Activated naive CD4-positive, alpha-beta T cell treated with Interleukin-2 at 50 U/mL for 16 hours (primary cell): ENCODE measurements around the gene IGSF3.
"Not testable (repeated sequence)": the region's sequence is repeated elsewhere in the genome, so short reads cannot be mapped to it uniquely, and the experiment has no call there.

Experiments
- DNase-seq: peaks from one replicate; pipeline ENCODE4 v3.0.0-alpha.2; 2020

The IGSF3 gene

DNA sequence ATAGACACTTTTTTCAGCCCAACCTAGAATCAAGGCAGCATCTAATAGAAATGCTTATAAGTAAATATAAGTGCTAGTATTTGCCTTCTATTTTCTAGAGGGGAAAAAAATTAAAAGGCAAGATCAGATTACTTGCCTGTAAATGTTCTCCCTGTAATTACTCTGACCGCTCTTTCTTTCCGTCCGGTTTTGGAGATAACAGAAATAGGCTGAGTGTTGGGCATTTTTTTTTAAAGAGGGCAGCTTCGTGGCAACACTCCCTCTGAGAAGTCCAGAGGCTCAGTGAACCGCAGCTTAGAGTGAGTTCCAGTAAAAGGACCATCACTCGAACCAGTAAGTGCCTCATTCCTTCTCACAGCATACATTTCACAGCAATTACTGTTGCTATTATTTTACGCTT is 40.6 kb downstream of the IGSF3 start:
- DNase-seq = not testable (repeated sequence)

DNA sequence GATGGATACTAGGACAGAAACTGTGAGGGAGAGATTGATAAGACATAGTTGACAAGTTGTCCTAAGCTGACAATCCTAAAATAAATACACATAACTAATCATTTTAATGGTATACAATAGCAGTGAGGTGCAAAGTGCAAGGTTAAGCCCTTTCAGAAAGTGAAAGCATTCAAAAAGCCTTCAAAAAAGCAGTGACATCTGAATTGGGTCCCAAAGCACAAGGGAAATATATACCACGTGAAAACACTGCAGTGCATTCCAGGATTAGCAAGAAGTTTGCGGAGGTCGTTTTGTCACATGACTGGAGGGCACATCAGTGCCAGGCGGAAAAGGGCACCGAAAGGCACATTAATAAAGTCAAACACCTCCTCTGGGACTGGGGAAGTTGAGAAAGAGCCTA is 42.4 kb downstream of the IGSF3 start:
- DNase-seq = not testable (repeated sequence)

DNA sequence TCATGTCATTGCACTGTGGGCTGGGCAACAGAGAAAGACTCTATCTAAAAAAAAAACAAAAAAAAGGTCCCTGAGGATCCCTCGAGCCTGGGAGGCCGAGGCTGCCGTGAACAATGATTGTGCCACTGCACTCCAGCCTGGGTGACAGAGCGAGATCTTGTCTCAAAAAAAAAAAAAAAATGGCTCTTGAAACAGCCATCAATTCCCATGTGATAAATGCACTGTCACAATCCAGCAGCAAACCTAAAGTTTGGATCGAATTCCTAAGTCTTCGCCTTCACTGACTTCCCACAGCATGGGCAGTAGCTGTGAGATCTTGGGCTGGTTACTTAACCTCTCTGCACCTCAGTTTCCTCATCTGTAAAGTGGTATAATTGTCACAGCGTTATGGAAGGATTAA is 43.5 kb downstream of the IGSF3 start:
- DNase-seq = no peak

DNA sequence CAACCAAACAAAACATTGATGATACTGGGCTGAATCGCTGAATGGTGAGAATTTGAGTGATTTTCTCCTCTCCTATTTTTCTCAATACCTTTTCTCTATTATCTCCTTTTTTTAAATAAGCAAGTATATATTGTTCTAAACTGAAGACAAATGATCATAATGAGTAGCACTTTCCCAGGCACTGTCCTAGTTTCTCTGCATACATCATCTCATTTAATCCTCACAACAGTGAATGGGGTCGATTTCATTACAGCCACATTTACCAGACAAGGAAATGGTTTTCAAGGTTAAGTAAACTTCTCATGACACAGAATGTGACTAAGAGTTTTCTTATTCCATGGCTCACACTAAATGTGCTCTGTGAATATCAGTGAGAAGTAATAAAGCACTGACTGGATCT is 45.0 kb downstream of the IGSF3 start:
- not testable (repeated sequence) for DNase-seq

DNA sequence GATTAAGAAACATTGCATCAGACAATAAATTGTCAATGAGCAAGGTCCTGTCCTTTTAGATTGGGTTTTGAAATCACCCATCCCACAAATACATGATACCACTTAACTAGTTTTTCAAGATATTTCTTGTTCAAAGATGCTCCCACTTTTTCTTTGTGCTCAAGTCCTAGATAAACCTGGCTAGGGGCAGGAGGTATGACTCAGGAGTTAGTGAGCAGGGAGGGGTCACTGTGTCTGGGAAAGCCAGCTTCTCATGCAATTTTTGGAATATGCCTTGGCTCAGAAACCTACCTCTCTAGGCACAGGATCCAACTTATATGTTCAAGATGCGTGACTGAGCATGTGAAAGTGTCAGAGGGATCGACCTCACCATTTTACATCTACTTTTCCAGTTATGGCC is 45.8 kb downstream of the IGSF3 start:
- DNase-seq = not testable (repeated sequence)

DNA sequence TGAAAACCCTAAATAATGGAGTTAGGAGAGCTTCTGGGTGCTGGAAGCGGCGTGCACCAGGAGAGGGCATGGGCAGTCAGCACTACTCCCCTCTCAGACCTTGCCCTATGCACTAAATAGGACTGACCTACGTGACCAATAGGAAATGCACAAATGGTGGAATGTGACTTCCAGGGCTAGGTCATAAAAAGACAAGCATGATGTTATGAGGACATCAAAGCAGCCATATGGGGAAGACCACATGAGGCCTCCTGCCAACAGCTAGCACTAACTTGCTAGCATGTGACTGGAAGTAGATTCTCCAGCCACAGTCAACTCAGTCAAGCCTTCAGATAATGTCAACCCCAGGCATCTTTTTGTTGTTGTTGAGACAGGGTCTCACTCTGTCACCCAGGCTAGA is 47.1 kb downstream of the IGSF3 start:
- not testable (repeated sequence) for DNase-seq

DNA sequence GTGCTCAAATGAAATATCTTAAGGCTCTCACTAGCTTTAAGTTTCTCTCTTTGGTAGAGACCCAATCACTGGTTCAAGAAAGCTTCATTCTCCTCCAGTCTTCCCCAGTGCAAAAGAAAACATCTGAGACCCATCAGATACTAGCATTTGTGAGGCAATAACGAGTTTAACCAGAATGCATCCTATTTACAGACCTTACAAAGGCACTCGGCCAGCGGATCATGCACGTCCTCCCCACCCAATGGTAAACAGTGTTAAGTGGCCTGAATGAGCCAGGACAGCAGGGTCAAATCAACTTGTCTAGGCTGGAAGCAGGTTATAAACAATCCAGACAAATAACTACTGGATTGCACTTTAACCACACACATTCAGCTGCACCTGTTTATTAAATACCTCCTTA is 48.4 kb downstream of the IGSF3 start:
- DNase-seq = not testable (repeated sequence)

DNA sequence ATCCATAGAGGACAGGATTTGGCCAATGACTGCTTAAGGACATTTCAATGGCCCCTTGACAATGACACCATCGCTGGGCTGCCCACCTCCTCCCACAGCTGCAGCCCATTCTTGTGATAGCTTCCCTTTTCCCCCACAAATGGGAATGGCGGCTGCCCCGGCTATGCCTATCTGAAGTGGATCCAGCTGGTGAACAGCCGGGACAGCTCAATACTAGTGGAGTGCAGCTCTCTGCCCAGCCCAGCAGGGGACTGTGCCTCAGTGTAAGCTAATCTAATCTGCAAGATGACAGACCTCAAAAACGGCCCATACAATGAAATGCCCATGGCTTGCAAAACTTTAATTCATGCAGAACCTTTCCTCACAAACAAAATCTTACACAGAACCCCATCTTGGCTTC is 49.7 kb downstream of the IGSF3 start:
- not testable (repeated sequence) for DNase-seq

DNA sequence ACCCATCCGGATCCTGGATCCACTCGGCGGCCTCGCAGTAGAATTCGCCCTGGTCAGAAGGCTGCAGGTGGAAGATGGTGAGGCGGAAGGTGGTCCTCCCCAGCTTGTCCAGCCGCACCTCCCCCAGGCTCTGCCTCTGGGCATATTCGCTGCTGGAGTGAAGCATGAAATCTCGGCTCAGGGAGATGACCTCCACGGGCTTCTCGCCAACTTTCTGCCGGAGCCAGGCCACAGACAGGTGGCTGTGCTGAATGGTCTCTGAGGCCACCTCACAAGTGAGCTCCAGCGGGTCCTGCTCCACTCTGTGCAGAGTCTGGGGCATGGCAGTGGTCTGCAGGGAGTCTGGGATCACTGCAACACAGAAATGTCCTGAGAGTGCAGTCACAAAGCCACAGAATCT is 53.7 kb downstream of the IGSF3 start:
- DNase-seq = not testable (repeated sequence)

DNA sequence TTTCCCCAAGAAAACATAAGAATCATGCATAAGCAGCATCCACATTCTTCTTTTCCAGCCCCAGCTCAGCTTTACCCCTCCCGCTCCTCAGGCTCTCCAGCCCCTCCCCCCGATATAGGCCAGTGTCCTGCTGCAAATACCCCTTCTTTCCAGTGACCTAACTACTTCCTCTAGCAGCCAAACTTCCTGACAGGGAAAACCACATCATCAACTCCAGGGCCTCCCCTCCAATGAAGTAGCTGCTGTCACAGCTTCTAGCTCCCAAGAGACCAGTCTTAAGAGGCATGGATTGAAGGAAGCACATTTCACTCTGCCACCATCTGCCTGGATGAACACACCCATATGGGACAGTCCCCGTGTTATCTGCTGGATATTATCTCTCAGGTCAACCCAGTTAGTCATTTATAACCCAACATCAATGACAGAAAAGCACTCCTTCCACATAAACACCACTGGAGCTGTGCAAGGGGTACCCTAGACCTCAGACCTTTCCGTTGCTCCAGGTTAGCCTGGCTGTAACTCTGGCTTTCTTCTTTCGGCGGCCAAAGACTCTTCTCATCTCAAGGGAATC is 57.6 kb downstream of the IGSF3 start:
- not testable (repeated sequence) for DNase-seq

DNA sequence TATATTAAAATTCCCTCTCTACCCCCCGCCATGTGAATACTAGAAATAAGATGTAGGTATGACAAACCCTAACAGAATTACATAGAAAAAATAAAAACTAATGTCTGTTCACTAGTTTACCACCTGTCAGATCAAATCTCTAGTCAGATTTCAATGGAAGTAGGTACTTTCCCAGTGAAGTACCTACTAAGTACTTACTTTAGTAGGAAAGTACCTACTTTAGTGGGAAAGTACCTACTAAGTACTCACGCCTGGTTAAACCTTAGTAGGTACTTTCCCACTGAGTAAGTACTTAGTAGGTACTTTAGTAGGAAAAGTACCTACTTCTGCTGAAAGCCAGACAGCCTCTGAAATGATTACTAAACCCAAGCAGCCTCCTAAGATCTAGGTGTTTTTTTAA is 58.7 kb downstream of the IGSF3 start:
- DNase-seq = not testable (repeated sequence)

DNA sequence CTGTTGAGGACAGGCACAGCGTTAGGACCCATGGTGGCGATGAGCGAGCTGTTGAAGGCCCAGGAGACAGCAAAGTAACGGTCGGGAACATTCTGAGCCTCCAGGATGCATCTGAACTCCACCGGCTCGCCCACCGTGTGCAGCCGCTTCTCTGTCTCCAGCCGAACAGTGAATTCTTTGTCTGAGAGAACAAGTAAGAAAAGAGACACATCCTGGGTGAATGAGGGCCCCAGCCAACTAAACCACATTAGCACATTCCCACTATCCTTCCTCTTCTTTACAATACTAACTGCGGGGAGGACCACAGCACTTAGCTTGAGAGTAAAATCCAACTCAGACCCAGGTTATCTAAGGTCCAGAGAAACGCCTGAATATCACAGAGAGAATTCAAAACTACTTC is 59.4 kb downstream of the IGSF3 start:
- not testable (repeated sequence) for DNase-seq

DNA sequence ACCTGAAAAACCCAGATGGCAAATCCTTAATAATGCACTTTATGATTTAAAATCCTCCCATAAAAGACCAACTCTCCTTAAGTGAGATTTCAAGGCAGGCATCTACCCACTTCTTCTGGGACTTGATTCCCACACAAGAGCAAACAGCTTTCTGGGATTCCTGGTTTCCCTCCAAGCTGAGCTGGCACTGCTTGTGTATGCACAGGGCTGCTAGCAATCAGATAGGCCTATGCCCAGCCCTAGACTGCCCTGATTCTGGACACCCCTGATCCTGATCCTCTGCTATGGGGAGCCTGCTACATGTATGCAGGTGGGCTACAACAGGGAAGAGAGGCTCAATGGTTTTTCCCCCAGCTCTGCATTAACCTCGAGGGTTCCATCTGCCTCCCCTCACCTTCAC is 60.1 kb downstream of the IGSF3 start:
- DNase-seq = not testable (repeated sequence)

DNA sequence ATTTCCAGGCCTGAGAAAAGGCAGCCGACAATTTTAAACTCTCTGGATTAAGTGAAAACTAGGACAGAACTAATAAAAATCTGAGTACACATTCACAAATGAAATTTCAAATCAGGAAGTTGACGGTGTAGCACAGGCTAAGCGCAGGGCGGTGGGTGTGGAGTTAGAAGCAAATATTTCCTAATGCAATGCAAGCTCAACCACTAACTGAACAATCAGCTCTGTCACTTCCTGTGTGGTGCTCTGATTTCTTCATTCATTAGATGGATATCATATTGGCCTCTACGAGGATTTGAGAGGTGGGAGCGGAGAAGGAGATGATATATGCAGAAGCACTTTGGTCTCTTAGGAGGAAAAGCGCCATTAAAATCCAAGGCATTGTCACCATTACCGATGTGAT is 61.5 kb downstream of the IGSF3 start:
- not testable (repeated sequence) for DNase-seq

DNA sequence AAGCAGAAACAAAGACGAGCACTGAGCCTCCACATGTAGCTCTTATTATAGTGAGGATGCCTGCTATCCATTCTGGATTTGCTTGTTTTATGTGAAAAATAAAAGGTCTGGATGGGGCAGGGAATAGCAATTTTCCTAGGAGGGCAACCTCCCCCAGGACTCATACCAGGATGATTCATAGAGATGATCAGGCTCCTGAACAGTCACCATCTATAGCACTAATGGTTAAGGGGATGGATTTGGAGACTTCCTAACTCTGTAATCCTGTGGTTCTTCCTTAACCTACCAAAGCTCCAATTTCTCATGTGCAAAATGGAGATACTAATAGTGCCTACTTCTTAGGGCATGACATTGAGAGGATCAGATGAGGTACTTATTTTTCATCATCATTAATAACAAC is 62.2 kb downstream of the IGSF3 start:
- no peak for DNase-seq

DNA sequence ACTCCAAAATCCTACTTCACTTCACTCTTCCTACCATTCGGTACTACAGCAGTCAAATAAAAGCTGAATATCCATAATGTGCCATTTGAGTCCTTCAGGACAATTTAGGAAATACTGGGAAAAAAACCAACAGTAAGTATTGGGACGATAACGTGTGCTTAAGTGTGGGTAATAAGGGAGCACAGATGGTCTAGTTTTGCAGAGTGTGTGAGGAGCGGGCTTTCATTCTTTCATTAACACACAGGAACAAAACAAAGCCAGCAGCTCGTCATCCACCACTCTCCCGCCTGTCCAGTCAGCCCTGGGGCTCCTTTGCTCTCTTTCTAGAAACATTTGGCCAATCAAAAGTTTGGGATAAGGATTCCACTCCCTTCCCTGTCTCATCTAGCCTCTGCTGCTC is 63.1 kb downstream of the IGSF3 start:
- DNase-seq = not testable (repeated sequence)

DNA sequence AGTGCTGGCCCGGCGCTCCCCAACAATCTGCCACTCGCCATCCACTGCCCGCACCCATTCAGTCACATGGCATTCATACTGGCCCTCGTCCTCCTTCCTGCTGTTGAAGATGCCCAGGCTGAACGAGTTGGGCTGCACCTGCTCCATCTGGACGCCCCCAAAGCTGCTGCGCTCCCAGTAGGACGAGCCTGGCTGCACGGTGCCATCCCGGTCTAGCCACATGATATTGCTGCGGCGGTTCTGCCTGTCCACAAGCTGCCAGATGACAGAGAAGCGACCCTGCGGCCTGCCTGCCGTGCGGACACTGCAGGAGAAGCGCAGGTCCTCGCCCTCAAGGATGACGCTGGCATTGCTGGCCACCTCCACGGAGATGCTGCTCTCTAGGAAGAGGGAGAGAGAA is 63.9 kb downstream of the IGSF3 start:
- DNase-seq = not testable (repeated sequence)

DNA sequence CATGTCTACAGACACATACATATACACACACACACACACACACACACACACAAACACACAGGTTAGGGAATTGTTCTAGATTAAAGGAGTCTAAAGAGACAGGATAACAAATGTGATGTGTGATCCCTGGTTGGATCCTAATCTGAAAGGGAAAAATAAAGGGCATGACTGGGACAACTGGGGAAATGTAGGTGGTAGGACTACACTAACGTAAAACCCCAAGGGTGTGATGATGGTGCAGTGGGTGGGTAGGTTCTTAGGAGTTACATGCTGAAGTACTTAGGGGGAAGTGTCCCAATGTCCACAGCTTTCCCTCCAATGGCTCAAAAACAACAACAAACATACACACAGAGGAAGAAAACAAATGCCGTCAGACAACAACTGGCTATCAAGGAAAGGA is 68.2 kb downstream of the IGSF3 start:
- not testable (repeated sequence) for DNase-seq

DNA sequence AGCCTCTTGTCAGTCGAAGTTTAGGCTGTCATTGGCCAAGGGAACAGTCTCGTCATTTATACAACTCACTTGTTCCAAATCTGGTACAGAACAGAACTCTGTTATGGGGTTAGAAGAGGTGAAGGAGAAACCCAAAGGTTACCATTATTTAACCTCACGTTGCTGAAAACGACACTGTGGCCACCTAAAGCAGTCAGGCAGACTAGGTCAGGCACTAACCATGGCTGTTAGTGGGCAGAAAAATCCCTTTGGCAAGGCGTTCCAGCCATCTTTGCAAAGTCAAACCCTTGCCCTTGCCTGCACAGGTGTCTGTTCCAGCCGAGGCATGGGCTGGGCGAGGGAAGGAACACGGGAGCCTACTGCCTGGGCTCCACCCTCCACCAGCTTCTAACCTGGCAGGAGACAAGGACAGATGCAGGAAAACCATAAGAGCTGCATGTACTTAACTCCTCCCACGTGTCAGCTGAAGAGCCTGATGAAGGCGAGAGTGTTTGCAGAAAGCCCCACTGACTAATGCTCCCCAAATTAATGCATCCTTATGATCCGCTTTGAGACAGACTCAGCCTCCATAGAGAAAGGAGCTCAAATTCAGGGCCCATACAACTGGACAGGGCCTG is 69.0 kb downstream of the IGSF3 start:
- not testable (repeated sequence) for DNase-seq

DNA sequence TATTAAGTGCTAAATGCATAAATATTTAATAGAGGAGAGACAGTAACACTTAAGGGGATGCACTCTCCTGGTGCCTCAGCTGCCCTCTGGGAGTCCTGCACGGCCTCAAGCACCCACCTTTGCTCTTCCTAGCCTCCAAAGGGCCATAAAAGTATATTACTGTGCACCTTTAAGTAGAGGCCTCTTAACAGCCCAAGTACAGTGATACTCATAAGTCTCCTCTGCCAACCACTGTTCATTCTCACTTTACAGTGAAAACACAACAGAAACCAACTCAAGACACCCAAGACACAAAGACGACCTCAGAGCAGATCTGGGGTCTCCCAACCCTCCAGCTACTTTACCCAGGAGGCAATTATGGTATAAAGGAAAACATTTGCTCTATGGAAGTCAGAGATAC is 70.1 kb downstream of the IGSF3 start:
- DNase-seq = not testable (repeated sequence)

DNA sequence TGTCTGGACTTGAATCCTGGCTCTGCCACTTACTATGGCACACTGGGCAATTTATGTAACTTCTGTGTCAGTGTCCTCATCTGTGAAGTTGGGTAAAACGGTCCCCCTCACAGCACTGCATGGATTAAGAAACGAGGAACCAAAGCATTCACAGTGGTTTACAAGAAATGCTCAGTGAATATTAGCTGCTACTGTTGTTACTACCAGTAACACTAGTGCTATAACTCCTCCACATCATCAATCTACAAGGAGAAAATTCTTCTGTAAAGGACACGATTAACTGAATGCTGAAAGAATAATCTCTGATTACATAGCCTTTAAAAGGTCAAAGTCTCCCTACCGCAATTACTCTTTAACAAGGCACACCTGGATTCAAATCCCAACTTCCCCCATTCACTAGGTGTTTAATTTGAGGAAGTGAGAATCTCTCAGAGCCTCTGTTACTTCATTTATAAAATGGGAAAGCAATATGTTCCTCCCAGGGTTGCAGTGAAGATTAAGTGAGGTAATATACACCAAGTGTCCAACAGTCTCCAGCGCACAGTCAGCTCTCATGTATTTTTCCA is 70.7 kb downstream of the IGSF3 start:
- not testable (repeated sequence) for DNase-seq

DNA sequence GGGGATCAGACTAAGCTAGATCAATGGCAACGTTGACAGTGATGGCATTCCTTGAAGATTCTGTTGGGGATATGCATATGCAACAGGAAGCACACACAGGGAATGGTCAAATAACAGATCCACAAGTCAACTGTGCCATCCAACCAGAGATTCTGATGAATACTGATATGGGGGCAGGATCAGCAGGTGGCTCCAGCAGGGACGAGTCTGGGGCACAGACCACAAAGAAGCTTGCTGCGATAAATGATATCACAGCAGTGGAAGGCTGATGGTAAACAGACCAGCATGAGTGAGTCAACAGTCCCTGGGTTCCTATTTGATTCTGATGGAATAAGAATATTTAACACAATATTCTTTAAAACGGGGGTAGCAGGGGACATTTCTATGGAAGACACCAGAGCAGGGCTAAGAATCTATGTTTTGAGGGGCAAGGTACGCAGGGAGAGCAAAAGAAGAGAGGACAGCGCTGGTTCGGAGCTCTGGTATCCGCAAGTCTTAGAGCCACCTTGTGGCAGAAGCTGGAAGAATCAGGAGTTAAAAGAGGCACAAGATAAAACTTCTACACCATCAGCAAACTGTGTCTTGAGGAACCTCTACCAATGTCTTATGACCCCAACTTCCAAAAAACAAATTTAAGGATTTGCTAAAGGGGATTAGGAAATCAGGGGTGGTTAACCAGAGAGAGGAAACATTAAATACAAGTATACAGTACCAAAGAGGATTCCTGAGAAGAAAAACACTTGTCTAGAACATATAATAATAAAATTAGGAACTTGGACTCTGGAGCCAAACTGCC is 71.4 kb downstream of the IGSF3 start:
- DNase-seq = peak; percentile 43

DNA sequence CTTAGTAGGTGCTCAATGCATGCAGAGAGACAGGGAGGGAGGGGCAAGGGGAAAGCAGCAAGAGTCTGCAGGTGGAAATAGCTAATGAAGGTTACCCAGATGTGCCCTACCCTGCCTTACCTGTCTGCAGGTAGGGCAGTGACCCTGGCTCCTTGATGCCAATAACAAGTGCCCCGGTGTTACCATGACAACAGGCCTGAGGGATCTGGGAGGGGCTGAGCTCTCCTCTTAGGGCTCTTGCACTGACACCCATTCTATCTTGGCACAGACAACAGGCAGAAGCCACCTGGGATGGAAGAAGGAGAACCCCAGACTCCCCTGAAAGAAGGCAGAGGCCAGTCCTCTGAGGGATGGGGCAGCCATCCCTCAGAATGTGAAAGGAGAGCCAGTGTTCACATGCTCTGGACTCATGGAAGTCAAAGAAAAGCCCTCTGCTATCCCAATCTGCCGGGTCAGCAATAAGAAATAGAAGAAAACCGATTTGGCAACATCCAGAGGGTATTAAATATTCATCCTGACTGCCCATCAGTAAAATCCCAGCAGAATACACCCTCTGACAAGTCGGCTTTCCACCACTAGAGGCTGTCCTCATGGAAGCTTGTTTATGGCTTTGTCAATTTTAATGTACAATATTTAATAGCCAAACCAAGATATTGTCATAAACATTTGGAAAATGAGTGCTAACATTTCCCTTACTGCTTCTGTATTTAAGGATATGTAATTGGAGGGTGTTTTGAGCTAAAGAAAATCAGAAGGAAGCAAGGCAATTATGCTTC is 72.3 kb downstream of the IGSF3 start:
- DNase-seq = not testable (repeated sequence)
